HG03196 (cell line): ENCODE data around the gene C9orf78.
"Not testable (repeated sequence)": the region's sequence is repeated elsewhere in the genome, so short reads cannot be mapped to it uniquely, and the experiment has no call there.

Experiments used
- ATAC-seq: cut with Tn5 transposase; IDR thresholded peaks from one replicate; pipeline ENCODE4 v1.9.1; 2021; ENCODE audit not compliant: unreplicated experiment

C9orf78 gene

DNA sequence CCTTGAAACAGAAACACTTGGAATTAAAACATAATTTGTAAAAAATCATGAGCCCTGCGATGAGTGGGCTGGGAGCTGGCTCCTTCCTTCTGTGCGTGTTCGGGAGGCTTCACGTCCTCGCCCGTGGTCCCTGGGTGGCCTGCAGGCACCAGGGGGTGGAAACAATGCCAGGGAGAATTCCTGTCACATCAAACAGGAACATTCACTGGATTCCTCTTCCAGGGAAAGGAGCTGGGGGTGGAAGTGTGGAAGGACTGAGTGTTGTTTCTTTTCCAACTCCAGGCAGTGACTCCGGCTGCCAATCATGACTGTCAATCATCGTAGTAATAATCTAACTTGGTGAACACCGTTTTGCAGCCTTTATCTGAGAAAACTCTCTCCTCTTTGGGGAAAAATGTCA lies 21.4 kb downstream of the C9orf78 start:
- no peak for ATAC-seq

DNA sequence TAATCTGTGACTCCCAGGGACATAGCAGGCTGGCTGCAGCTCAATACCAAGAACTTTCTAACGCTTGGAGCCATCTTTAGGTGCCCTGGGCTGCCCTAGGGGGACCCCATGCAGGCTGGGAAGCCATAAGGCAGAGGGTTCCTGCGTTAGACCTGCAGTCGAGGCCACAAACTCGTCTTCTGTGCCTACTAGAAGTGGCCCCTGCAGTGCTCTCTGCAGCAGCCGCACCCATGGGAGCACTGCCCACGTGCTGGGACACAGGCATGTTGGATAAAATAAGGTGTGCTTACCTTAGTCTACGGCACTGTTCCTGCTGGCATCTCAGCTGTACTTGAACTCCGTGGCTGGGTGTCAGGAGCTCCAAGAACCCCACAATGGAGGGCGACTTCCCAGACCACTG lies 22.7 kb downstream of the C9orf78 start:
- ATAC-seq, result no peak

DNA sequence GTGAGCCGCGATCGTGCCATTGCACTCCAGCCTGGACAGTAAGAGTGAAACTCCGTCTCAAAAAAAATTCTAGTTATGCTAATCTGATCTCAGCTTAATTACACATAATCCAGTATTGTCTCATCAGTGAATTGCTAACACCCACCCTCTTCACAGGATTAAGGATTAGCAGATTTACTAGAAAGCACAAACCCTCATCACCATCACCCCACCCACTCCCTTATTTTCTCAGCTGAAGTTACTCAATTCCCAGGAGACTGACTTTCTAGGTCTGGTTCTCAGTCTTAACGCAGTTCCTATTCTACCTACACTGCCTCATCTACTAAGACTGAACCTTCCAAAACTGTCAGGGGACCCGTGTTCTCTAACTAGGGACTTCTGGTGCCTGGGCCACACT lies 23.1 kb downstream of the C9orf78 start:
- no peak for ATAC-seq

DNA sequence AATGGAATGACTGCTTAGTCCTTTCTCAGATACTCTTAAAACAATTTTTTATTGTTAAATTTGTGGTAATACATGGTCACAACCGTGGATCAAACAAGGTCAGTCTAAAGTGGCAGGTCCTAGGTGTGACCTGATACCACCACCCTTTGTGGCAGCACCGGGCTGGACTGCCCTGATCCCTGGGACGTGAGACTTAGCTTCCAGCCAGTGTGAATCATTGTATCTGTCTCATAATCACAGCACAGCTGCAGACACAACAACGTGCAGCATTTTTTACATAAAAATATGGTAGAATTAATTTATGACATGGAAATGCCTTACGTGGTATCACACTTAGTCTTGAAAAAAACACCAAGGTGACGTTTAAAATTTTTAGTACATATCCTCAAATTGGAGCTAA lies 24.3 kb downstream of the C9orf78 start:
- no peak for ATAC-seq

DNA sequence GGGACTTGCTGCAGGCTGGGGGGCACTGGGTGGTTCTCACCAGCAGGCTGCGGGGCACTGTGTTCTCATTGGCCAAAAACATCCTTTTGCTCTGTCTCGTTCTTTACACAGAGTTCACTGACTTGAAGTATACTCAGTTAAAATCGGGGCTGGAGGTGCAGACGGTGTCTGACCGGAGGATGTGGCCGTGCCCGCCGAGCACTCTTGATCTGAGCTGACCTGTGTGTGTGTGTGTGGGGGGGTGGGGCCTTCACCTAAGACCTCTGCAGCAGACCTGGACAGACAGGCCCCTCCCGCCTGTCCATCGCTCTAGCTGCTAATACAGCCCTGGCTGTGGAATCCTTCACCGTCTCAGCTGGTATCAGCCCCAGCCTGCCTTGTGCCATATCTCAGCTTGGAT lies 25.0 kb downstream of the C9orf78 start:
- ATAC-seq, result no peak

DNA sequence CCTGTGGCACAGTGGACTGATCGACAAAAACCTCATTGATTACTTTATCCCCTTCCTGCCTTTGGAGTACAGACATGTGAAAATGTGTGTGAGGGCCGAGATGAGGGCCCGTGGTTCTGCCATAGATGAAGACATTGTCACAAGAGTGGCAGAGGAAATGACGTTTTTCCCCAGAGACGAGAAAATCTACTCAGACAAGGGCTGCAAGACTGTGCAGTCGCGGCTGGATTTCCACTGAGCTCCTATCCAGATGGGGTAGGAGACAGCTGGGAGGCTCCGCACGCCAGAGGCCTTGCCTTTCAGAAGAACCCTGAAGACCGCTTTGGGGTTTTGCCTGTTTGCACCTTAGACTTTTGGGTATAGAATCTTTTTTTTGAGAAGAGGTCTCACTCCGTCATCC lies 25.7 kb downstream of the C9orf78 start:
- no peak for ATAC-seq

DNA sequence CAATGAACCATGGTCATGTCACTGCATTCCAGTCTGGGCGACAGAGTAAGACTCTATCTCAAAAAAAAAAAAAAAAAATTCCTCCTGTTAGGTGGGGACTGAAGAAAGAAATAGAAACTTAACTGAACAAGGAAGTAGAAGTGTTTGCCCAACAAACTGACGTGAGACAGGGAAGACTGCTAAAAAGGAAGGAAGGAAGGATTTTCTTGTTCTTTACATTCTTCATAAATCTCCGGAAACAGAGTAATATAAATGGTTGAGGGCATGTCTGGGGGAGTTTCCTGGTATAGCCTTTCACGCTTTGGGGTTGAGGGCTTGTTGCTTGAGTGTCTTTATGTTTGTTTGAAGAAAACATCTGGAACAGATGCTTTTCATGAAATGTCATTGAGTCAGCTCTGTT lies 29.0 kb downstream of the C9orf78 start:
- no peak for ATAC-seq

DNA sequence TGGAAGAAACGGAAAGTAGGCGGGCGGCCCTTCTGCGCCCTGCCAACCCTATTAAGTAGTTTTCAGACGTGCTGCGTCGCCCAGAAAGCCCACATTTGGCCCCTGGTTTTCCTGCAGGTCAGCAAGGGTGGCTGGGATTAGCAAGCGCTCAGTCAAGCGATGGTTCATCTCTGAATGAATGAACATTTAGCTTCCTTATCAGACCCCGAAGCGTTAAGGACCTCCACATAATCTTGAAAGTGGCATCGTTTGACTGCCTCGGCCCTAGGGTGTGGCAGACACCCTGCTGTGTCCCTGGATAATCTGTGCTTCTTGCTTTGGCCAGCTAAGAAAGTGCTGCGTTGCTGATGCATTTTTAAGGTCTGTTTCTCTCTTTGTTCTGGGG lies 31.4 kb downstream of the C9orf78 start:
- no peak for ATAC-seq

DNA sequence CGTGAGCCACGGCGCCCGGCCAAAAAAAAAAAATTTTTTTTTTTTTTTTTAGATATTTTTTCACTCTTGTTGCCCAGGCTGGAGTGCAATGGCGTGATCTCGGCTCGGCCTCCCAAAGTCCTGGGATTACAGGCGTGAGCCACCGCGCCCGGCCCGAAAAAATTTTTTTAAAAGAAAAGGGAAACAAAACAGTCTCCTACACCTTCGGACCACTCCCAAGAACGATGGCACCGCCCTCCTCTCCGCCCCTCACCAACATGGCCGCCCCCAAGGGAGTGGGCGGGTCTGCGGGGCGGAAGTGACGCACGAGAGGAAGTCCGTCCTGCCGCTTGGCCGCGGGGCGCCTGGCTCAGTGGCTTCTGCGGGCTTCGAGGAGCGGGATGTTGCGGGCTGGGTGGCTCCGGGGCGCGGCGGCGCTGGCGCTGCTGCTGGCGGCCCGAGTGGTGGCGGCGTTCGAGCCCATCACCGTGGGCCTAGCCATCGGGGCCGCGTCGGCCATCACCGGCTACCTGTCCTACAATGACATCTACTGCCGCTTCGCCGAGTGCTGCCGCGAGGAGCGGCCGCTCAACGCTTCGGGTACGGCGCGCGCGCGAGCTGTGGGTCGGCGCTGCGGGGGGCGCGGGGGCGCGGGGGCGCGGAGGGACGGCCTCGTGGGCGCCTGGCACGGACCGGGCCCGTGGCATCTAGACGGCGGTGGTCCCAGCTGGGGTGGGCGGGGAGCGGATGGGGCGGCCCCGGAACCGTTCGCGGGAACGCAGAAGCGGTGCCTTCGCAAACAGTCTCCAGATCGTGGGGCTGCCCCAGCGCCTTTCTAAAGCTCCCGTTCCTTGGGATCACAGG lies 32.0 kb downstream of the C9orf78 start, which contains the start of gene TOR1B:
Gene TOR1B (plus strand): TSS at position 352 of the 843 bp plus-strand sequence. CDS start 29 bp downstream, at position 381.
- peak; percentile 77 for ATAC-seq

DNA sequence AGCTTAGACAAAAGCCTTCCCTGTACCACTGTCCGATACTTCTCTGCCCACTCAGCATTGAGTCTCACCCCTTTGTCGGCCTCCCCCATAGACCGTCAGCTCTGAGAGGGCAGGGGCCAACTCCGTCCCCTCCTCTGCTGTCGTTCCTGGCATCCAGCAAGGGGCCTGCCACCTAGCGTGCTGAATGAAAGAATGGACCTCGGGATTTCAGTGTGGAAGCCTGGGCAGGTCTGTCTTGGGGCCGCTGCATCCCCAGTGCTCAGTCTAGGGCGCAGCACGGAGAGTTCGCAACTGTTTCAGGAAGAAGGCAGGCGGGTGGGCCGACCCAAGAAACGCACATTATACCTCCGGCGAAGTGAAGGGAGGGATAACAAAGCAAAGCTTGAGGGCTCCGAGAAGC lies 33.6 kb downstream of the C9orf78 start:
- no peak for ATAC-seq

DNA sequence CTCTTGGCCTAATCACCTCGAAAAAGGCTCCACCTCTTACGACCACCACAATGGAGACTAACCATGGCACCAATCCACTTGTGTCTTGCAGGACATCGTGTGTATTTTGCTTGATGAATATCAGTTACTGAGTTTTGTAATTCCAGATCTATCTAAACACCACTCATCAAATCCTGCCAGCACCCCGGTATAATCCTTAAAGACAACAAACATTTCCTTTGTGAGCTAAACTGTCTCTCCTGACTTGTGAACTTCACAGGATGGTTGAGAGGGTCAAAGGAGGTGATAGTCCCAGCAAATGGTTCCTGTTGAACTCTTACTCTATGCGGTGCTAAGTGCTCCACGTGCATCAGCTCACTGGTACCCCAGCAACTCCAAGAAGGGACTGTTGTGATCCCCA lies 36.1 kb downstream of the C9orf78 start:
- ATAC-seq, result no peak

DNA sequence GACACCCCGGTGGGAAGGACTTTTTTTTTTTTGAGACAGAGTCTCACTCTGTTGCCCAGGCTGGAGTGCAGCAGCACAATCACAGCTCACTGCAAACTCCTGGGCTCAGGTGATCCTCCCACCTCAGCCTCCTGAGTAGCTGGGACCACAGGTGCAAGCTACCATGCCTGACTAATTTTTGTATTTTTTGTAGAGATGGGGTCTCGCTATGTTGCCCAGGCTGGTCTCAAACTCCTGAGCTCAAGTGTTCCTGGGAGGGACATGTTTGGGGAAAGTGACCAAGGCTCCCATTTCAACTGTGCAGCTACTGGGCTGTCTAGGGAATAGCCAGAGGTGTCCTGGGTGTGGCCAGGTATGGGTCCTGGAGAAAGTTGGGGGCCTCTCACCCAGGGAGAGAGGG lies 39.0 kb downstream of the C9orf78 start:
- ATAC-seq, result not testable (repeated sequence)

DNA sequence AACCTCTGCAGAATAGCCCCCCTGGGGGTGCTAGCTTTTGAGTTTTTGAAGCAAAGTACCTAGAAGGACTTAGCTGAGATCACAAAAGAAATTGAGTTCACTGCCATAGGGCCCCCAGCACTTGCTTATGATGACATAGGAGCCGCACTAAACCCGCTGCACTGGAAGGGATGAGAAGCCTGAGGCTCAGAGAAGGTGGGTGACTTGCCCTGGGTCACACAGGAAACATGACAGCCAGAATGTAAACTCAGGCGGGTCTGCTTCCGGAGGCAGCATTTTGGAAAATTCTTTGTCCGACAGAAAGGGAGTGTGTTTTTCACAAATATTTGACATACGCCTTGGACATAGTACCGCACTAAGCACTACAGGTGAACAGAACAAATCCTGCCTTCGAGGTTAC lies 40.5 kb downstream of the C9orf78 start:
- no peak for ATAC-seq

DNA sequence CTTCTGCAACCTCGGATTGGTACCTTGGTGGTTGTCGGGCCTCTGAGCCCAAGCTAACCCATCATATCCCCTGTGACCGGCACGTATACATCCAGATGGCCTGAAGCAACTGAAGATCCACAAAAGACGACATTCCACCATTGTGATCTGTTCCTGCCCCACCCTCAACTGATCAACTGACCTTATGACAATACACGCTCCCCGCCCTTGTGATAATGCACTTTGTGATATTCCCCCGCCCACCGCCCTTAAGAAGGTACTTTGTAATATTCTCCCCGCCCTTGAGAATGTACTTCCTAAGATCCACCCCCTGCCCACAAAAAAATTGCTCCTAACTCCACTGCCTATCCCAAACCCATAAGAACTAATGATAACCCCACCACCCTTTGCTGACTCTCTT lies 48.6 kb downstream of the C9orf78 start:
- ATAC-seq, result no peak

DNA sequence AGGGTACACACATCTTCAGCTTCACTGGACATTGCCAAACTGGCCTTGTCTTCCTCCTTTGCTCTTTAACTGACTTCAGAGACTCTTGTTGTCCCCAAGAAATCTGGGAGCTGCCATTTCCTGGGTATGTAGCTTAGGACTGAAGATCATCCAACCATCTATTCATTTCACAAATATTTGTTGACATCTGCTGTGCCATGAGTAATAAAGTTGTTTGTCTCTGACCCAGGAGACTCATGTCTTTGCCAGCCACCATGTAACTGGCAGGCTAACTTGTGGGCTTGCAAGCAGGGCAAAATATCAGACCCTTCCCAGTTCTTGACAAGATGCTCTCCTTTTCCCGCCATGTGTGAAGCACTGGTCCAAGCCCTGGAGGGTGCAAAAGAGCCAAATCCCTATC lies 49.2 kb downstream of the C9orf78 start:
- ATAC-seq, result no peak

DNA sequence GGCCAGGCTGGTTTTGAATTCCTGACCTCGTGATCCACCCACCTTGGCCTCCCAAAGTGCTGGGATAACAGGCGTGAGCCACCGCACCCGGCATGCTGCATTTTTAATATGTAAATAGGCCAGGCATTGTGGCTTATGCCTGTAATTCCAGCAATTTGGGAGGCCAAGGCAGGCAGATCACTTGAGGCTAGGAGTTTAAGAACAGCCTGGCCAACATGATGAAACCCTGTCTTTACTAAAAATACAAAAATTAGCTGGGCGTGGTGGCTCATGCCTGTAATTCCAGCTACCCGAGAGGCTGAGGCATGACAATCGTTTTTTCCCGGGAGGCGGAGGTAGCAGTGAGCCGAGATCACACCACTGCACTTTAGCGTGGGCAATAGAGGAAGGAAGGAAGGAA lies 50.1 kb downstream of the C9orf78 start:
- not testable (repeated sequence) for ATAC-seq

DNA sequence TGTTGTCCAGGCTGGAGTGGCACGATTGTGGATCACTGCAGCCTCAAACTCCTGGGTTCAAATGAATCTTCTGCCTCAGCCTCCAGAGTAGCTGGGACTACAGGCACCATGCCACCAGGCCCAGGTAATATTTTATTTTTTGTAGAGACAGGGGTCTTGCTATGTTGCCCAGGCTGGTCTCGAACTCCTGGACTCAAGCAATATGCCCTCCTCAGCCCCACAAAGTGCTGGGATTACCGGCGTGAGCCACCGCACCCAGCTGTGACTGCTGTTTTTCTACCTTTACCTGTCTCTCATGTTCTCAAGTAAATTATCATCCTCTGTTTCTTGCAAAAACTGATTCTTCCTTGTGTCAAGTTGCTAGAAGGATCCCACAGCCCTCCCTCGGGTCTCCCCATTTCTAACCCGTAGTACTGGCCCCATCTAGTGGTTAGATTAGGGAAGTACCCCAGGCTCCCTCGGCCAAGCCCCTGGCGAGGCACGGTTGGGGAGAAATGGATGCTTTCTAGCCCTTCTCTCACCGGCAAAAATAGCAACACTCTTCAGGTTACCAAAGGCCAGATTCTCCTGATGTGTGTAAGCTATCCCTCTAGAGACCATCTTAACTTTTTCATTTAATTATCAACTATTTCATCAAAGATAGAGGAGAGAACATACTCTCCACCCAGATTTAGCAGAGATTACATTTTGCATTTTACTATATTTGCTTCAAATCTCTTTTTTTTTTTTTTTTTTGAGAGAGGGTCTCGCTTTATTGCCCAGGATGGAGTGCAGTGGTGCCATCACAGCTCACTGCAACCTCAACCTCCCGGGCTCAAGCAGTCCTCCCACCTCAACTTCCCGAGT lies 51.3 kb downstream of the C9orf78 start:
- ATAC-seq, result no peak

DNA sequence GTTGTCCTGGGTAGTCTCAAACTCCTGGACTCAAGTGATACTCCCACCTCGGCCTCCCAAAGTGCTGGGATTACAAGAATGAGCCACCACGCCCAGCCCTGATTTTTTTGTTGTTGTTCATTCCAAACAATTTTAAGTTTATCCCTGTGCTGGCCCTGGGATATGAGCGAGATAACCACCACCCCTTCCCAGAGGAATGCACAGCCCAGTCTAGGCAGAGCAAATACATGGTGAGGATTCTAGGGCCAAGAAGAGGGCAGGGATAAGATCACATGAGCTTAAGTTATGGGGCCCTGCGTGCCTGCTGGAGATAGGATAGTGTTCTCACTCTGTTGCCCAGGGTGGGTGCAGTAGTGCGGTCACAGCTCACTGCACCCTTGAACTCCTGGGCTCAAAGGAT lies 53.1 kb downstream of the C9orf78 start:
- ATAC-seq, result no peak

DNA sequence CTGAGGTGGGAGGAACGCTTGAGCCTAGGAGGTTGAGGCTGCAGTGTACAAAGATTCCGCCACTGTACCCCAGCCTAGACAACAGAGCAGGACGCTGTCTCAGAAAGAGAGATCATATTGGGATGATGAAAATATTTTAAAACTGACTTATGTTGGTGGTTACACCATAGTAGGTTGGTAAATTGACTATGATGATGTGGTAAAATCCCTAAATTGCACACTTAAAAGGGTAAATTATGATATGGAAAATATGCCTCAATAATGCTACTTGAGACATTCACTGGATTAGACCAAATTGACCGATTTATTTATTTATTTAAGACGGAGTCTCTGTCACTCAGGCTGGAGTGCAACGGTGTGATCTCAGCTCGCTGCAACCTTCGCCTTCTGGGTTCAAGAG lies 53.9 kb downstream of the C9orf78 start:
- ATAC-seq, result no peak

DNA sequence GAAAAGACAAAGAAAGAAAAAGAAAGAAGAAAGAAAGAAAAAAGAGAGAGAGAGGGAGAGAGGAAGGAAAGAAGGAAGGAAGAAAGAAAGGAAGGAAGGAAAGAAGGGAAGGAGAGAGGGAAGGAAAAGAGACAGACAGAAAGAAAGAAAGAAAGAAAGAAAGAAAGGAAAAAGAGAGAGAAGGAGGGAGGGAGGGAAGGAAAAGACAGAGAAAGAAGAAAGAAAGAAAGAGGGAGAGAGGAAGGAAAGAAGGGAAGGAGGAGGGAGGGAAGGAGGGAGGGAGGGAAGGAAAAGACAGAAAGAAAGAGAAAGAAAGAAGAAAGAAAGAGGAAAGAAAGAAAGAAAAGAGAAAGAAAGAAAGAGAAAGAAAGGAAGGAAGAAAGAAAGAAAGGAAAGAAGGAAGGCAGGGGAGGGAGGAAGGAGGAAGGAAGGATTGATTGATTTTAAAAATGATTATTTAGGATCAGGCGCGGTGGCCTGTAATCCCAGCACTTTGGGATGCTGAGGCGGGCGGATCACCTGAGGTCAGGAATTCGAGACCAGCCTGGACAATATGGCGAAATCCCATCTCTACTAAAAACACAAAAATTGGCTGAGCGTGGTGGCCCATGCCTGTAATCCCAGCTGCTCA lies 55.4 kb downstream of the C9orf78 start:
- no peak for ATAC-seq

DNA sequence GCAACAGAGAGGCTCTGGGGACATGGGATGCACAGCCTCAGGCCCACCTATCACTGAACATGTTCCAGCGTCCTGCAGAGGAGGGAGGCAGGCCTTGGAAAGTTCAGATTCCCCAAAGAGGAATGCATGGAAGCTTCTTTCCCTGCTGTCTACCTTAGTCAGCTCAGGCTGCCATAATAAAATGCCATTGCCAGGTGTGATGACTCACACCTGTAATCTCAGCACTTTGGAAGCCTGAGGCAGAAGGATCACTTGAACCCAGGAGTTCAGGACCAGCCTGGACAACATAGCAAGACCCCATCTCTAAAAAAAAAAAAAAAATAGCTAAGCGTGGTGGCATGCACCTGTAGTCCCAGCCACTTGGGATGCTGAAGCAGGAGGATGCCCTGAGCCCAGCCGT lies 56.6 kb downstream of the C9orf78 start:
- ATAC-seq, result no peak

DNA sequence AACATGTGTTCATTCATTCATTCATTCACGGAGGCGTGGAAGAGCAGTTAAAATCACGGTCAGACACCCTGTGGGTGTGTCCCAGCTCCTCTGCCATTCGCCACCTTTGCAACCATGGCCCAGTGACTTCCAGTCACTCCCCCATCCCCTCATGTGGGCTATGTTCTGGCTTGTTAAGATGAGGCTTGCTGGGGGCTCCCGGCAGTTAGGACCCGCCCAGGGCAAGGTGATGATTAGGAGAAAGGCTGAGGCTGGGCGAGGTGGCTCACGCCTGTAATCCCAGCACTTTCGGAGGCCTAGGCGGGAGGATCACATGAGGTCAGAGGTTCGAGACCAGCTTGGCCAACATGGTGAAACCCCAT lies 57.3 kb downstream of the C9orf78 start:
- ATAC-seq, result no peak
